Measurements from ENCODE around the gene ATP12A. TPM values are rescaled to one million over a fixed set of nuclear protein-coding genes. Genes with fewer than 3 reads are reported as not detected.
A peak's percentile ranks its signal among the peaks of the same experiment; 100 is the strongest.

The ATP12A gene
- total RNA-seq, 4 donors from 2014 or later, result 0.27 to 40.0 (median 5.3) TPM

GRCh38 chr13:24663089-24663395 is 17.2 kb upstream of the ATP12A start:
- 89 to 91% methylated on average over 4 of the region's 4 CpGs for WGBS, 2 donors
- intact Hi-C loops (cut with DNase I; ENCODE audit: low total_unique reads), result no loop called here
- TF ChIP-seq CTCF (IDR thresholded peaks at IDR 0.05) (no peak), POLR2A (IDR thresholded peaks at IDR 0.05) (no peak)
- DNase-seq (ENCODE audit: low spot score in 2 of 2), result peak in 1 of 2 donors; percentile 40
- no peak overlapping the region for H3K4me3 ChIP-seq (ENCODE audit: low read depth, poor library complexity, severe bottlenecking)

- H3K4me3 ChIP-seq (ENCODE audit: low read depth, poor library complexity, severe bottlenecking), result no peak overlapping the region
- intact Hi-C loops (cut with DNase I; ENCODE audit: low total_unique reads), result no loop called here
- DNase-seq (ENCODE audit: low spot score in 2 of 2), result no peak
- TF ChIP-seq POLR2A (IDR thresholded peaks at IDR 0.05) (no peak), CTCF (IDR thresholded peaks at IDR 0.05) (no peak)
- WGBS, 2 donors, result 67 to 74% methylated on average over 1 of the region's 1 CpG
These were observed 16.6 kb upstream of the ATP12A start for GRCh38 chr13:24663586-24663985.

- TF ChIP-seq CTCF (IDR thresholded peaks at IDR 0.05), result no peak
- TF ChIP-seq POLR2A (IDR thresholded peaks at IDR 0.05), result no peak
- DNase-seq (ENCODE audit: low spot score in 2 of 2), result peak in 1 of 2 donors; percentile 20
- 77 to 80% methylated on average over 5 of the region's 5 CpGs for WGBS, 2 donors
- no peak overlapping the region for H3K4me3 ChIP-seq (ENCODE audit: low read depth, poor library complexity, severe bottlenecking)
- intact Hi-C loops (cut with DNase I; ENCODE audit: low total_unique reads), result no loop called here
These were observed 15.3 kb upstream of the ATP12A start for GRCh38 chr13:24664726-24665409.

- no peak overlapping the region for H3K4me3 ChIP-seq (ENCODE audit: low read depth, poor library complexity, severe bottlenecking)
- peak in 1 of 2 donors; percentile 57 for DNase-seq (ENCODE audit: low spot score in 2 of 2)
- intact Hi-C loops (cut with DNase I; ENCODE audit: low total_unique reads), result no loop called here
- TF ChIP-seq CTCF (IDR thresholded peaks at IDR 0.05) (no peak), POLR2A (IDR thresholded peaks at IDR 0.05) (no peak)
- 85 to 86% methylated on average over 4 of the region's 4 CpGs for WGBS, 2 donors
These were observed 11.7 kb upstream of the ATP12A start for GRCh38 chr13:24668511-24668910.

- H3K4me3 ChIP-seq (ENCODE audit: low read depth, poor library complexity, severe bottlenecking), result no peak overlapping the region
- intact Hi-C loops (cut with DNase I; ENCODE audit: low total_unique reads), result no loop called here
- DNase-seq (ENCODE audit: low spot score in 2 of 2), result peak in 1 of 2 donors; percentile 84
- no peak for TF ChIP-seq POLR2A (IDR thresholded peaks at IDR 0.05)
- TF ChIP-seq CTCF (IDR thresholded peaks at IDR 0.05), result no peak
- 73 to 80% methylated on average over 5 of the region's 5 CpGs for WGBS, 2 donors
These were observed 11.1 kb upstream of the ATP12A start for GRCh38 chr13:24668955-24669582.

Measured in lower leg skin (tissue), 4 donors.